H9 (cell line): ENCODE results near the gene EFL1. TPM values are rescaled to one million over a fixed set of nuclear protein-coding genes. Genes with fewer than 3 reads are reported as not detected.

ENCODE experiments used
- DNase-seq: peaks from one replicate; pipeline ENCODE4 v3.0.0-alpha.2; 2017
- H2AFZ ChIP-seq: one replicate; pipeline ENCODE4 v1.6.1; 2013; ENCODE audit warnings: mild to moderate bottlenecking, low read length, control low read depth, moderate library complexity
- H2AK5ac ChIP-seq: 2 replicates; pipeline ENCODE4 v1.6.1; 2013; ENCODE audit warnings: low read length, control low read depth, mixed read lengths; ENCODE audit not compliant: insufficient read length
- H2BK120ac ChIP-seq: one replicate; pipeline ENCODE4 v1.6.1; 2013; ENCODE audit warnings: low read depth, mild to moderate bottlenecking, low read length, control low read depth, inconsistent platforms; ENCODE audit not compliant: poor library complexity, severe bottlenecking
- H2BK12ac ChIP-seq: 2 replicates; pipeline ENCODE4 v1.6.1; 2013; ENCODE audit warnings: low read length, control low read depth, mixed read lengths, low read depth; ENCODE audit not compliant: insufficient read length
- H2BK15ac ChIP-seq: 2 replicates; pipeline ENCODE4 v1.6.1; 2013; ENCODE audit warnings: low read depth, low read length, control low read depth
- H2BK20ac ChIP-seq: one replicate; pipeline ENCODE4 v1.6.1; 2013; ENCODE audit warnings: low read depth, mild to moderate bottlenecking, low read length, control low read depth, inconsistent platforms; ENCODE audit not compliant: poor library complexity, severe bottlenecking
- H2BK5ac ChIP-seq: 2 replicates; pipeline ENCODE4 v1.6.1; 2013; ENCODE audit warnings: low read length, control low read depth, mixed read lengths; ENCODE audit not compliant: insufficient read length
- H3K14ac ChIP-seq: 2 replicates; pipeline ENCODE4 v1.6.1; 2013; ENCODE audit warnings: low read length, control low read depth; ENCODE audit not compliant: insufficient read depth
- H3K18ac ChIP-seq: 2 replicates; pipeline ENCODE4 v1.6.1; 2013; ENCODE audit warnings: low read depth, mild to moderate bottlenecking, mixed read lengths, low read length, control low read depth; ENCODE audit not compliant: insufficient read length
- H3K23ac ChIP-seq: 2 replicates; pipeline ENCODE4 v1.6.1; 2013; ENCODE audit warnings: low read length, control low read depth, mixed read lengths, low read depth; ENCODE audit not compliant: insufficient read length
- H3K23me2 ChIP-seq: 2 replicates; pipeline ENCODE4 v1.6.1; 2013; ENCODE audit warnings: low read depth, mild to moderate bottlenecking, mixed read lengths, low read length, control low read depth; ENCODE audit not compliant: insufficient read length, poor library complexity, severe bottlenecking
- H3K27ac ChIP-seq: 2 replicates; pipeline ENCODE4 v1.5.1; 2013; ENCODE audit warnings: low read length, control low read depth, mixed read lengths, low read depth; ENCODE audit not compliant: insufficient read length
- H3K27me3 ChIP-seq: 2 replicates; pipeline ENCODE4 v1.6.1; 2013; ENCODE audit warnings: low read length, control low read depth, inconsistent platforms; ENCODE audit not compliant: insufficient read depth
- H3K4ac ChIP-seq: 2 replicates; pipeline ENCODE4 v1.6.1; 2013; ENCODE audit warnings: low read depth, mild to moderate bottlenecking, control low read depth, inconsistent platforms, low read length, moderate library complexity
- H3K4me1 ChIP-seq: 2 replicates; pipeline ENCODE4 v1.6.1; 2013; ENCODE audit warnings: low read length, control low read depth, inconsistent platforms; ENCODE audit not compliant: insufficient read depth
- H3K4me2 ChIP-seq: 2 replicates; pipeline ENCODE4 v1.6.1; 2013; ENCODE audit warnings: low read length, control low read depth, mixed read lengths; ENCODE audit not compliant: insufficient read length, insufficient read depth
- H3K56ac ChIP-seq: 2 replicates; pipeline ENCODE4 v1.6.1; 2013; ENCODE audit warnings: low read depth, mild to moderate bottlenecking, mixed read lengths, low read length, control low read depth; ENCODE audit not compliant: insufficient read length
- H3K79me1 ChIP-seq: 2 replicates; pipeline ENCODE4 v1.6.1; 2013; ENCODE audit warnings: low read depth, mild to moderate bottlenecking, moderate library complexity, low read length, control low read depth, inconsistent platforms; ENCODE audit not compliant: insufficient read depth, poor library complexity, severe bottlenecking
- H3K79me2 ChIP-seq: 2 replicates; pipeline ENCODE4 v1.6.1; 2013; ENCODE audit warnings: low read length, control low read depth, inconsistent platforms; ENCODE audit not compliant: insufficient read depth
- H3K9ac ChIP-seq: 2 replicates; pipeline ENCODE4 v1.6.1; 2013; ENCODE audit warnings: low read length, control low read depth, mixed read lengths; ENCODE audit not compliant: insufficient read length; ENCODE audit errors: extremely low read depth
- H3K9me3 ChIP-seq: one replicate; pipeline ENCODE4 v1.6.1; 2013; ENCODE audit warnings: low read depth, low read length, inconsistent platforms; ENCODE audit not compliant: control insufficient read depth
- H3T11ph ChIP-seq: one replicate; pipeline ENCODE4 v1.6.1; 2013; ENCODE audit warnings: mild to moderate bottlenecking, low read length, control low read depth, inconsistent platforms
- H4K20me1 ChIP-seq: one replicate; pipeline ENCODE4 v1.6.1; 2013; ENCODE audit not compliant: control insufficient read depth, insufficient read length, insufficient read depth
- H4K5ac ChIP-seq: 2 replicates; pipeline ENCODE4 v1.6.1; 2013; ENCODE audit warnings: low read depth, mild to moderate bottlenecking, mixed read lengths, low read length, control low read depth; ENCODE audit not compliant: insufficient read length
- H4K8ac ChIP-seq: replicated peaks from 2 replicates; pipeline ENCODE4 v1.6.1; 2013; ENCODE audit warnings: low read length, control low read depth, mixed read lengths, low read depth; ENCODE audit not compliant: insufficient read length
- H4K91ac ChIP-seq: 2 replicates; pipeline ENCODE4 v1.6.1; 2013; ENCODE audit warnings: low read depth, mild to moderate bottlenecking, moderate library complexity, mixed read lengths, low read length, control low read depth; ENCODE audit not compliant: insufficient read length
- H3K27ac Mint-ChIP-seq, 3 experiments: 2 replicates in 2 of 3; 3 replicates in 1 of 3; pipeline ENCODE4 v1.8.0; 2020 to 2021; ENCODE audit warnings: mixed read lengths in 3 of 3, mild to moderate bottlenecking in 1 of 3, moderate library complexity in 1 of 3
- H3K27me3 Mint-ChIP-seq: 2 replicates; pipeline ENCODE4 v1.8.0; 2021; ENCODE audit warnings: low read depth, mild to moderate bottlenecking, moderate library complexity, mixed read lengths
- H3K36me3 Mint-ChIP-seq, 3 experiments: 2 replicates in 2 of 3; 3 replicates in 1 of 3; pipeline ENCODE4 v1.8.0; 2020 to 2021; ENCODE audit warnings: low read depth in 3 of 3, mixed read lengths in 3 of 3; ENCODE audit not compliant: insufficient read depth in 1 of 3
- H3K4me1 Mint-ChIP-seq, 2 experiments: 2 replicates each; pipeline ENCODE4 v1.8.0; 2020; ENCODE audit warnings: mixed read lengths in 2 of 2
- H3K4me3 Mint-ChIP-seq, 2 experiments: 2 replicates in 1 of 2; 3 replicates in 1 of 2; pipeline ENCODE4 v1.8.0; 2020 to 2021; ENCODE audit warnings: mild to moderate bottlenecking in 2 of 2, mixed read lengths in 2 of 2, moderate library complexity in 1 of 2
- H3K9me3 Mint-ChIP-seq, 2 experiments: 2 replicates in 1 of 2; 3 replicates in 1 of 2; pipeline ENCODE4 v1.8.0; 2020; ENCODE audit warnings: mild to moderate bottlenecking in 2 of 2, mixed read lengths in 2 of 2, moderate library complexity in 1 of 2
- CTCF ChIP-seq: fragments of 200-600 bp; sonication (generic); conservative IDR thresholded peaks from 3 replicates; pipeline ENCODE4 v1.8.0; 2021; ENCODE audit warnings: antibody characterized with exemption, mild to moderate bottlenecking
- WGBS: extraction: QIAGEN DNeasy Blood & Tissue Kit; methylation state at CpG from one replicate; pipeline ENCODE4 v1.1.7; 2013; ENCODE audit warnings: missing lambda C conversion rate, low lambda C conversion rate, mixed read lengths; ENCODE audit not compliant: insufficient read length; ENCODE audit errors: extremely low coverage; 5-methylcytosine and 5-hydroxymethylcytosine counted together
- total RNA-seq: library from RNA; stranded (reverse); gene quantifications from 2 replicates; pipeline ENCODE4 v1.2.1, GENCODE V29; 2021

EFL1 gene
- total RNA-seq, 1 experiment from 2014 or later: 29.4 TPM

GRCh38 chr15:82297546-82297945, 35.0 kb upstream of the EFL1 start:
- H4K91ac ChIP-seq: no peak overlapping the region

More at GRCh38 chr15:82297546-82297945, 35.0 kb upstream of the EFL1 start:
- H3K27me3 ChIP-seq: no peaks in the 10 kb centered on the region
- no peaks in the 10 kb centered on the region for H4K20me1 ChIP-seq
- H2BK15ac ChIP-seq: no peak overlapping the region
- Mint-ChIP-seq H3K36me3 (no peaks in the 10 kb centered on the region), H3K4me3 (no peak overlapping the region), H3K9me3 (no peaks in the 10 kb centered on the region; a peak in 1 of 5 replicates), H3K4me1 (peaks cover 10 to 13% of the 10 kb centered on the region in 2 experiments), H3K27ac (no peak overlapping the region; a peak in 1 of 7 replicates), H3K27me3 (no peaks in the 10 kb centered on the region)
- no peak for DNase-seq
- no peak overlapping the region for H2BK120ac ChIP-seq
- no peaks in the 10 kb centered on the region for H3K79me2 ChIP-seq
- WGBS: no CpG with 5 or more reads among the region's 5 CpGs
- no peak overlapping the region for H3K4ac ChIP-seq
- H2BK12ac ChIP-seq: no peak overlapping the region
- no peak overlapping the region for H3K4me2 ChIP-seq
- H2BK5ac ChIP-seq: no peak overlapping the region
- no peak overlapping the region for H3K18ac ChIP-seq
- no peak overlapping the region for H3K14ac ChIP-seq
- no peaks in the 10 kb centered on the region for H3K9me3 ChIP-seq
- H3K23ac ChIP-seq: no peak overlapping the region
- no peak overlapping the region for H3K56ac ChIP-seq
- H3T11ph ChIP-seq: no peak overlapping the region
- no peak overlapping the region for H2AK5ac ChIP-seq
- H3K9ac ChIP-seq: no peak overlapping the region
- no peak overlapping the region for H2BK20ac ChIP-seq
- H2AFZ ChIP-seq: no peak overlapping the region
- no peak for TF ChIP-seq CTCF
- no peak overlapping the region for H3K27ac ChIP-seq
- no peak overlapping the region for H4K8ac ChIP-seq
- no peaks in the 10 kb centered on the region; the same call in 1 of the 2 replicates for H3K4me1 ChIP-seq
- H3K23me2 ChIP-seq: no peaks in the 10 kb centered on the region
- no peaks in the 10 kb centered on the region for H3K79me1 ChIP-seq
- H4K5ac ChIP-seq: no peak overlapping the region
